GM18951 (cell line): Measurements from ENCODE around the gene HMCN2.

ENCODE experiments used
- POLR2A ChIP-seq: IDR thresholded peaks from 4 replicates; pipeline ENCODE4 v1.6.1; 2011; ENCODE audit warnings: mild to moderate bottlenecking; ENCODE audit not compliant: insufficient read length, insufficient read depth; ENCODE audit errors: extremely low read depth
- in situ Hi-C: fragments of 300-500 bp; cut with MboI; formaldehyde crosslinking; loops from one replicate; pipeline ENCODE4 v1.12.0; 2022; ENCODE audit warnings: low sequenced_read_pairs, mixed read lengths, inconsistent platforms; ENCODE audit not compliant: unreplicated experiment

The HMCN2 gene

GRCh38 chr9:130451509-130452388, 186.2 kb downstream of the HMCN2 start:
- no peak for TF ChIP-seq POLR2A
- in situ Hi-C loops = no loop called here

- TF ChIP-seq POLR2A = no peak
- in situ Hi-C loops = no loop called here
Measured at GRCh38 chr9:130452835-130453234, 187.3 kb downstream of the HMCN2 start.

- no peak for TF ChIP-seq POLR2A
- in situ Hi-C loops = no loop called here
Measured at GRCh38 chr9:130453487-130453886, 187.9 kb downstream of the HMCN2 start.

- no peak for TF ChIP-seq POLR2A
- in situ Hi-C loops = no loop called here
Measured at GRCh38 chr9:130454096-130454811, 188.7 kb downstream of the HMCN2 start.

GRCh38 chr9:130454812-130455325, 189.3 kb downstream of the HMCN2 start:
- in situ Hi-C loops = no loop called here
- TF ChIP-seq POLR2A = no peak

- no peak for TF ChIP-seq POLR2A
- in situ Hi-C loops = no loop called here
Measured at GRCh38 chr9:130458027-130458803, 192.7 kb downstream of the HMCN2 start.

- in situ Hi-C loops = no loop called here
Measured at GRCh38 chr9:130458804-130459067, 193.2 kb downstream of the HMCN2 start.

GRCh38 chr9:130459151-130459550, 193.6 kb downstream of the HMCN2 start:
- TF ChIP-seq POLR2A = no peak
- in situ Hi-C loops = no loop called here

More at GRCh38 chr9:130458804-130459067, 193.2 kb downstream of the HMCN2 start:
- no peak for TF ChIP-seq POLR2A

- in situ Hi-C loops = loop anchor here (10.0 kb wide), 1 partner anchor 215 kb away; no protein-coding TSS in a partner anchor
Measured at GRCh38 chr9:130459941-130460669, 194.5 kb downstream of the HMCN2 start.

GRCh38 chr9:130461218-130461630, 195.7 kb downstream of the HMCN2 start:
- in situ Hi-C loops = loop anchor here (10.0 kb wide), 1 partner anchor 214 kb away; no protein-coding TSS in a partner anchor
- no peak for TF ChIP-seq POLR2A

More at GRCh38 chr9:130459941-130460669, 194.5 kb downstream of the HMCN2 start:
- no peak for TF ChIP-seq POLR2A

GRCh38 chr9:130461731-130462130, 196.2 kb downstream of the HMCN2 start:
- TF ChIP-seq POLR2A = no peak
- in situ Hi-C loops = loop anchor here (10.0 kb wide), 1 partner anchor 213 kb away; no protein-coding TSS in a partner anchor
